Measurements from ENCODE around the gene KCNMA1.

DNA sequence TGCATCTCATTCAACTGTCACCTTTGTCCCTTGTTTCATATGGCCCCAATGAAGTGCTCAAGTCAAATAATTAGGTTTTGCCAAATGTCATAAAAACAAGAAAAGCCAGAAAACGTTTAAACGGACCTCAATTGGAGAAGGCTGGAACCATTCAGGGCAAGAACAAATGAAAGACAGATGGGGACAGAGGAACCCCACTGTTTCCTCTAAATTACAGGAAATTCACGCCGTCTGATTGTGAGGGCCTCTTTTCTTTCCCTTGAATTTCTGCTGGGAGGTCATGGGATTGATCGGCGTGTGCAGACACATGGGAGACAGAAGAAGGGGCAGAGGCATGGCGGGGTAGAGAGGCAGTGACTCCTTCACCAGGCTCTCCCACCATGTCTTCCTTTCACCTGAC is 656.4 kb downstream of the KCNMA1 start:
- TF ChIP-seq, protein P1, sequence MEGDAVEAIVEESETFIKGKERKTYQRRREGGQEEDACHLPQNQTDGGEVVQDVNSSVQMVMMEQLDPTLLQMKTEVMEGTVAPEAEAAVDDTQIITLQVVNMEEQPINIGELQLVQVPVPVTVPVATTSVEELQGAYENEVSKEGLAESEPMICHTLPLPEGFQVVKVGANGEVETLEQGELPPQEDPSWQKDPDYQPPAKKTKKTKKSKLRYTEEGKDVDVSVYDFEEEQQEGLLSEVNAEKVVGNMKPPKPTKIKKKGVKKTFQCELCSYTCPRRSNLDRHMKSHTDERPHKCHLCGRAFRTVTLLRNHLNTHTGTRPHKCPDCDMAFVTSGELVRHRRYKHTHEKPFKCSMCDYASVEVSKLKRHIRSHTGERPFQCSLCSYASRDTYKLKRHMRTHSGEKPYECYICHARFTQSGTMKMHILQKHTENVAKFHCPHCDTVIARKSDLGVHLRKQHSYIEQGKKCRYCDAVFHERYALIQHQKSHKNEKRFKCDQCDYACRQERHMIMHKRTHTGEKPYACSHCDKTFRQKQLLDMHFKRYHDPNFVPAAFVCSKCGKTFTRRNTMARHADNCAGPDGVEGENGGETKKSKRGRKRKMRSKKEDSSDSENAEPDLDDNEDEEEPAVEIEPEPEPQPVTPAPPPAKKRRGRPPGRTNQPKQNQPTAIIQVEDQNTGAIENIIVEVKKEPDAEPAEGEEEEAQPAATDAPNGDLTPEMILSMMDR (IDR thresholded peaks at IDR 0.05), result no peak
- TF ChIP-seq ZFX (IDR thresholded peaks at IDR 0.05; ENCODE audit: borderline replicate concordance), result no peak

All from 22Rv1 (cell line).